GM12801 (cell line): ENCODE data around the gene FGFR2.

Experiments used
- CTCF ChIP-seq: IDR thresholded peaks from one replicate; pipeline ENCODE4 v1.5.1; 2011; ENCODE audit warnings: control low read depth; ENCODE audit not compliant: insufficient read length; ENCODE audit errors: extremely low read depth

Gene FGFR2

GRCh38 chr10:121531830-121532178, 66.4 kb downstream of the FGFR2 start:
- TF ChIP-seq CTCF = no peak

DNA sequence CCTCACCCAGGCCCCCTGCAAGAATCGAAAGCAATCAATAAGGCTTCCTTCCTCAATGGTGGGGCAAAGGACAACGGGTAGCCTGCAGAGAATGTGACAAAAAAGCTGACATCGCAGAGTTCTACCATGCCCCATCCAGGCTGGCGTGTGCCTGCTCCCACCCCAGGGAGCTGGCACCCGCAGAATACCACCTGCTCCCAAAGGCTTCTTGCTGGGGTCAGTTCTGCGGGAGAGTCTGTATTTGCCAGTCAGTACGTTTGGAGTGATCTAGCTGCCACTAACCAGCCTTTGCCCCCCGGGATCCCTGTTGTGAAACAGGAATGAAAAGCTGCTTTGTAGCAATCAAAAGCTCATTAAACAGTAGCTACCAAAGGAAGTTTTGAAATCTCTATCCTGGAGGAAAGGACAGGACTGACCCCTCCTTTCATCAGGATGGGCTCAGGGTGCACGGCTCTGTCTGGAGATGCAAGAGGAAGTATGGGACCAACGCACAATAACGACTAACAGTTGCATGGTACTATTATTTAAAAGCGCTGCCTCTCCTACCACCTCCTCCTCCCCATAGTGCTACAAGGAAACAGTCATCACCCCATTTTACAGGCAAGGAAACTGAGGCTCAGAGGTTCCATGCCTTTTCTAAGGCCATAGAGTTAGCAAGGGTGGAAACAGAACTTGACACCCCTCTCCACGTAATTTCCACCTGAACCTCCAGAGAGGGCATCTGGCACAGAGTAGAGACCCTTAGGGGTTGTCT, 67.0 kb downstream of the FGFR2 start:
- no peak for TF ChIP-seq CTCF

- TF ChIP-seq CTCF = no peak
Measured at GRCh38 chr10:121530481-121531075, 67.7 kb downstream of the FGFR2 start.

DNA sequence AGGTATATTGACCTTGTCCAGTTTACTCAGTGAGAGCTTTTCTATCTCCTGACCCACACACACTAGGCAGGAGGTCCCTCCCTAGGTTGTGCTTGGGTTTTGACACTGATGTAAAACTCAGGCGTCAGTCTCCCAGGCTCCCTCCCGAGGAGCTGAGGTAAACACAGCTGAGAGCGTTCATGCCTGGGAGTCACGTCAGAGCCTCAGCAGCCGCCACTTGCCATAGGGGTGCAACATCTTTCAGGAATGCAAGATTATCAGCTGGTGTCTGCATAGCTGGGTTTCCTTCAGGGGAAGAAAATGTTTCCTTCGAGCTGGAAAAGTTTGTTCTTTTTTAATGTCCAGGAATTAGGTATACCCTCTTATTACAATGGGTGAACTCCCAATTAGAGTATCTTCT, 70.6 kb downstream of the FGFR2 start:
- TF ChIP-seq CTCF = no peak

GRCh38 chr10:121526801-121527221, 71.4 kb downstream of the FGFR2 start:
- TF ChIP-seq CTCF = no peak

DNA sequence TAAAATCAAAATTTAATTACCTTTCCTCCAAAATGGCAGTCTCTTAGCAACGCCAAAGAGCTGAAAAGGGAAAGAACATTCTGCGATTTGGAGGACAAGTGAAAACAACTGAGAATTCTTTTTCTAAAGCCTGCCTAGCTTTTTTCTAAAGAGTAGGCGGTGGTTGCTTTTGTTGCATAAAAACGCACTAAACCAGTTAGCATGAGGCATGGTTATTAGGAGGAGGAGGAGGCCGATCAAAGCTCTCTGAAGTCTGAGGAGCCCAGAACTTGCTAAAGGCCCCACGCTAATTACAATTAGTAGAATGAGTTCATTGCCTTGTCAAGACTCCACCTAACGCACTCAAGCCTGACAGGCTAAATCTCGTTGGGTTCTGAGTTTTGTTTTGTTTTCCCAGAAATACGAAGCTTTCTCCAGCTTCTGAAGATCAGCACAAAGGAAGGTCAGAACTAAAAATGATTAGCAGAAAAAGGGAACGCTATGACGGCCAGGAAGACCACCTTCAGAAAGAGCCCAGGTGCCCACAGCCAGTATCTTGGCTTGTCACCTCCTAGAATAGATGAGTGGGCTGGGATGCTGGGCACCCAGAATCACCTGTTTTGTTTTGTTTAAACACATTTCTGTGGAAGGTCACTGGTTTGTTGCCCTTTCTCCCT, 72.0 kb downstream of the FGFR2 start:
- no peak for TF ChIP-seq CTCF

GRCh38 chr10:121525251-121526134, 72.8 kb downstream of the FGFR2 start:
- TF ChIP-seq CTCF = no peak
